ENCODE measurements around the gene SMAD5.

The SMAD5 gene

DNA sequence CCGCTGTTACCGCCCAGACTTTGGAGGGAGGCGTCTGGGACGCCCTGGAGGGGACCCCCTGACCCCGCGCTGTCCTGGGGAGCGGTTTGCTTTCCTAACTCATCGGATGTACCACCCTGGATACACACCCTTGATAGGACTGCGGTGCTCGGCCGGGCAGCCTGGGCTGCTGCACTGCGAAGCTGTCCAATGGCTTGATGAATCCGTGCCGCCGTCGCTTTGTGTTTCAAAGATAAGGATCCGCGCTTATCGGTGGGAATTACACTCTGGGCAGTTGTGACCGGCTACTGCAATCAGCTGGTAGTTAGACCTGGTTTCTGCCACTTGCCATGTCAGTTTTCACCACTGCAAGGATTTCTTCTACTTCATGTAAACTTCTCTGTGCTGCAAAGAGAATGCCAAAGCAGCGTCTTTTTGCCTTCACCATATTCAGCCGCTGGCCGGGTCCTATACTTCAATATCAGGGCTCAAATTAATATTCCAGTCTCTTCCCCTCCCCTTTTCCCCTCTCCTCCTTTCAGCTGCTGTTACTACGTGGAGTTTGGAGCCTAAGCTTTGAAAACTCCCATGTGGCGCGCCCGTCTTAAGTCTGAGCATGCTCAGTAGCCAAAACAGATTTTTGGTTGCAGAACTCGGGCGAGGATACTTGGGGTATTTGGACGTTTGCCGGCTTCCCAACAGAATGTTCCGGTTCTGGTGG, 727 bp downstream of the SMAD5 start (continued):
- TF ChIP-seq ZNF10 (tag by site-specific recombination; IDR thresholded peaks at IDR 0.05) = no peak
- TF ChIP-seq, protein P1, sequence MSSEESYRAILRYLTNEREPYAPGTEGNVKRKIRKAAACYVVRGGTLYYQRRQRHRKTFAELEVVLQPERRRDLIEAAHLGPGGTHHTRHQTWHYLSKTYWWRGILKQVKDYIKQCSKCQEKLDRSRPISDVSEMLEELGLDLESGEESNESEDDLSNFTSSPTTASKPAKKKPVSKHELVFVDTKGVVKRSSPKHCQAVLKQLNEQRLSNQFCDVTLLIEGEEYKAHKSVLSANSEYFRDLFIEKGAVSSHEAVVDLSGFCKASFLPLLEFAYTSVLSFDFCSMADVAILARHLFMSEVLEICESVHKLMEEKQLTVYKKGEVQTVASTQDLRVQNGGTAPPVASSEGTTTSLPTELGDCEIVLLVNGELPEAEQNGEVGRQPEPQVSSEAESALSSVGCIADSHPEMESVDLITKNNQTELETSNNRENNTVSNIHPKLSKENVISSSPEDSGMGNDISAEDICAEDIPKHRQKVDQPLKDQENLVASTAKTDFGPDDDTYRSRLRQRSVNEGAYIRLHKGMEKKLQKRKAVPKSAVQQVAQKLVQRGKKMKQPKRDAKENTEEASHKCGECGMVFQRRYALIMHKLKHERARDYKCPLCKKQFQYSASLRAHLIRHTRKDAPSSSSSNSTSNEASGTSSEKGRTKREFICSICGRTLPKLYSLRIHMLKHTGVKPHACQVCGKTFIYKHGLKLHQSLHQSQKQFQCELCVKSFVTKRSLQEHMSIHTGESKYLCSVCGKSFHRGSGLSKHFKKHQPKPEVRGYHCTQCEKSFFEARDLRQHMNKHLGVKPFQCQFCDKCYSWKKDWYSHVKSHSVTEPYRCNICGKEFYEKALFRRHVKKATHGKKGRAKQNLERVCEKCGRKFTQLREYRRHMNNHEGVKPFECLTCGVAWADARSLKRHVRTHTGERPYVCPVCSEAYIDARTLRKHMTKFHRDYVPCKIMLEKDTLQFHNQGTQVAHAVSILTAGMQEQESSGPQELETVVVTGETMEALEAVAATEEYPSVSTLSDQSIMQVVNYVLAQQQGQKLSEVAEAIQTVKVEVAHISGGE (tag by site-specific recombination; conservative IDR thresholded peaks at IDR 0.05; ENCODE audit: low read depth) = peak; percentile 93
- no peak for TF ChIP-seq ZNF510 (tag by site-specific recombination; IDR thresholded peaks at IDR 0.05; ENCODE audit: insufficient replicate concordance)
- TF ChIP-seq SP2 (tag by site-specific recombination; IDR thresholded peaks at IDR 0.05) = no peak
- peak; percentile 50; the same call in 1 of the 2 replicates for TF ChIP-seq ZNF366 (tag by site-specific recombination; conservative IDR thresholded peaks at IDR 0.05)
- TF ChIP-seq, protein P2, sequence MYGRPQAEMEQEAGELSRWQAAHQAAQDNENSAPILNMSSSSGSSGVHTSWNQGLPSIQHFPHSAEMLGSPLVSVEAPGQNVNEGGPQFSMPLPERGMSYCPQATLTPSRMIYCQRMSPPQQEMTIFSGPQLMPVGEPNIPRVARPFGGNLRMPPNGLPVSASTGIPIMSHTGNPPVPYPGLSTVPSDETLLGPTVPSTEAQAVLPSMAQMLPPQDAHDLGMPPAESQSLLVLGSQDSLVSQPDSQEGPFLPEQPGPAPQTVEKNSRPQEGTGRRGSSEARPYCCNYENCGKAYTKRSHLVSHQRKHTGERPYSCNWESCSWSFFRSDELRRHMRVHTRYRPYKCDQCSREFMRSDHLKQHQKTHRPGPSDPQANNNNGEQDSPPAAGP (tag by site-specific recombination; IDR thresholded peaks at IDR 0.05) = no peak
- no peak for TF ChIP-seq ZNF433 (tag by site-specific recombination; IDR thresholded peaks at IDR 0.05; ENCODE audit: low read depth)
- no peak for TF ChIP-seq ZNF404 (tag by site-specific recombination; IDR thresholded peaks at IDR 0.05)
- no peak for TF ChIP-seq ZFP69B (tag by site-specific recombination; IDR thresholded peaks at IDR 0.05)
- TF ChIP-seq, protein P3, sequence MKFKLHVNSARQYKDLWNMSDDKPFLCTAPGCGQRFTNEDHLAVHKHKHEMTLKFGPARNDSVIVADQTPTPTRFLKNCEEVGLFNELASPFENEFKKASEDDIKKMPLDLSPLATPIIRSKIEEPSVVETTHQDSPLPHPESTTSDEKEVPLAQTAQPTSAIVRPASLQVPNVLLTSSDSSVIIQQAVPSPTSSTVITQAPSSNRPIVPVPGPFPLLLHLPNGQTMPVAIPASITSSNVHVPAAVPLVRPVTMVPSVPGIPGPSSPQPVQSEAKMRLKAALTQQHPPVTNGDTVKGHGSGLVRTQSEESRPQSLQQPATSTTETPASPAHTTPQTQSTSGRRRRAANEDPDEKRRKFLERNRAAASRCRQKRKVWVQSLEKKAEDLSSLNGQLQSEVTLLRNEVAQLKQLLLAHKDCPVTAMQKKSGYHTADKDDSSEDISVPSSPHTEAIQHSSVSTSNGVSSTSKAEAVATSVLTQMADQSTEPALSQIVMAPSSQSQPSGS (tag by site-specific recombination; IDR thresholded peaks at IDR 0.05; ENCODE audit: low read depth) = no peak
- TF ChIP-seq ZNF837 (tag by site-specific recombination; IDR thresholded peaks at IDR 0.05) = no peak
- TF ChIP-seq, protein P4, sequence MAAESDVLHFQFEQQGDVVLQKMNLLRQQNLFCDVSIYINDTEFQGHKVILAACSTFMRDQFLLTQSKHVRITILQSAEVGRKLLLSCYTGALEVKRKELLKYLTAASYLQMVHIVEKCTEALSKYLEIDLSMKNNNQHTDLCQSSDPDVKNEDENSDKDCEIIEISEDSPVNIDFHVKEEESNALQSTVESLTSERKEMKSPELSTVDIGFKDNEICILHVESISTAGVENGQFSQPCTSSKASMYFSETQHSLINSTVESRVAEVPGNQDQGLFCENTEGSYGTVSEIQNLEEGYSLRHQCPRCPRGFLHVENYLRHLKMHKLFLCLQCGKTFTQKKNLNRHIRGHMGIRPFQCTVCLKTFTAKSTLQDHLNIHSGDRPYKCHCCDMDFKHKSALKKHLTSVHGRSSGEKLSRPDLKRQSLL (tag by site-specific recombination; IDR thresholded peaks at IDR 0.05) = no peak
- TF ChIP-seq EGR2 (tag by site-specific recombination; IDR thresholded peaks at IDR 0.05; ENCODE audit: low read depth) = no peak
- no peak for TF ChIP-seq ZNF416 (tag by site-specific recombination; IDR thresholded peaks at IDR 0.05)
- TF ChIP-seq ZFHX2 (tag by site-specific recombination; conservative IDR thresholded peaks at IDR 0.05) = no peak
- no peak for TF ChIP-seq ZFP37 (tag by site-specific recombination; IDR thresholded peaks at IDR 0.05)
- no peak for TF ChIP-seq BCL11A (tag by site-specific recombination; IDR thresholded peaks at IDR 0.05; ENCODE audit: low read depth)
- TF ChIP-seq ZNF23 (tag by site-specific recombination; IDR thresholded peaks at IDR 0.05; ENCODE audit: borderline replicate concordance) = no peak
- TF ChIP-seq ZNF776 (tag by site-specific recombination; IDR thresholded peaks at IDR 0.05; ENCODE audit: borderline replicate concordance) = no peak
- TF ChIP-seq KLF10 (tag by site-specific recombination; IDR thresholded peaks at IDR 0.05) = 0 out of 2 replicates have a peak, but pooled peaks have one; percentile 9
- TF ChIP-seq, protein P5, sequence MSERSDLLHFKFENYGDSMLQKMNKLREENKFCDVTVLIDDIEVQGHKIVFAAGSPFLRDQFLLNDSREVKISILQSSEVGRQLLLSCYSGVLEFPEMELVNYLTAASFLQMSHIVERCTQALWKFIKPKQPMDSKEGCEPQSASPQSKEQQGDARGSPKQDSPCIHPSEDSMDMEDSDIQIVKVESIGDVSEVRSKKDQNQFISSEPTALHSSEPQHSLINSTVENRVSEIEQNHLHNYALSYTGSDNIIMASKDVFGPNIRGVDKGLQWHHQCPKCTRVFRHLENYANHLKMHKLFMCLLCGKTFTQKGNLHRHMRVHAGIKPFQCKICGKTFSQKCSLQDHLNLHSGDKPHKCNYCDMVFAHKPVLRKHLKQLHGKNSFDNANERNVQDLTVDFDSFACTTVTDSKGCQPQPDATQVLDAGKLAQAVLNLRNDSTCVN (tag by site-specific recombination; optimal IDR thresholded peaks at IDR 0.05) = no peak
- TF ChIP-seq ZBTB48 (tag by site-specific recombination; IDR thresholded peaks at IDR 0.05) = no peak
- TF ChIP-seq, protein P6, sequence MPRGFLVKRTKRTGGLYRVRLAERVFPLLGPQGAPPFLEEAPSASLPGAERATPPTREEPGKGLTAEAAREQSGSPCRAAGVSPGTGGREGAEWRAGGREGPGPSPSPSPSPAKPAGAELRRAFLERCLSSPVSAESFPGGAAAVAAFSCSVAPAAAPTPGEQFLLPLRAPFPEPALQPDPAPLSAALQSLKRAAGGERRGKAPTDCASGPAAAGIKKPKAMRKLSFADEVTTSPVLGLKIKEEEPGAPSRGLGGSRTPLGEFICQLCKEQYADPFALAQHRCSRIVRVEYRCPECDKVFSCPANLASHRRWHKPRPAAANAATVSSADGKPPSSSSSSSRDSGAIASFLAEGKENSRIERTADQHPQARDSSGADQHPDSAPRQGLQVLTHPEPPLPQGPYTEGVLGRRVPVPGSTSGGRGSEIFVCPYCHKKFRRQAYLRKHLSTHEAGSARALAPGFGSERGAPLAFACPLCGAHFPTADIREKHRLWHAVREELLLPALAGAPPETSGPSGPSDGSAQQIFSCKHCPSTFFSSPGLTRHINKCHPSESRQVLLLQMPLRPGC (tag by site-specific recombination; IDR thresholded peaks at IDR 0.05) = no peak
- TF ChIP-seq, protein P7, sequence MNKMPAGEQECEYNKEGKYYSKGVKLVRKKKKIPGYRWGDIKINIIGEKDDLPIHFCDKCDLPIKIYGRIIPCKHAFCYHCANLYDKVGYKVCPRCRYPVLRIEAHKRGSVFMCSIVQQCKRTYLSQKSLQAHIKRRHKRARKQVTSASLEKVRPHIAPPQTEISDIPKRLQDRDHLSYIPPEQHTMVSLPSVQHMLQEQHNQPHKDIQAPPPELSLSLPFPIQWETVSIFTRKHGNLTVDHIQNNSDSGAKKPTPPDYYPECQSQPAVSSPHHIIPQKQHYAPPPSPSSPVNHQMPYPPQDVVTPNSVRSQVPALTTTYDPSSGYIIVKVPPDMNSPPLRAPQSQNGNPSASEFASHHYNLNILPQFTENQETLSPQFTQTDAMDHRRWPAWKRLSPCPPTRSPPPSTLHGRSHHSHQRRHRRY (tag by site-specific recombination; IDR thresholded peaks at IDR 0.05) = no peak

Measured in HEK293 (cell line).